Inflammatory macrophage (primary cell): ENCODE results near the gene FITM2.
"Not testable (repeated sequence)": the region's sequence is repeated elsewhere in the genome, so short reads cannot be mapped to it uniquely, and the experiment has no call there.

ENCODE experiments used
- DNase-seq, 2 donors: peaks; one replicate each; pipeline ENCODE4 v3.0.0-alpha.2; 2020 to 2022
- total RNA-seq, 18 experiments: gene quantifications; one replicate each; lab custom pipeline; 2026; ENCODE audit warnings: mixed read lengths in 6 of 18, inconsistent platforms in 2 of 18; lab: John Stamatoyannopoulos, UW

Gene FITM2, protein sequence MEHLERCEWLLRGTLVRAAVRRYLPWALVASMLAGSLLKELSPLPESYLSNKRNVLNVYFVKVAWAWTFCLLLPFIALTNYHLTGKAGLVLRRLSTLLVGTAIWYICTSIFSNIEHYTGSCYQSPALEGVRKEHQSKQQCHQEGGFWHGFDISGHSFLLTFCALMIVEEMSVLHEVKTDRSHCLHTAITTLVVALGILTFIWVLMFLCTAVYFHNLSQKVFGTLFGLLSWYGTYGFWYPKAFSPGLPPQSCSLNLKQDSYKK
- 2.3 to 14.3 (median 10.6) reads per million in 18 experiments for total RNA-seq

DNA sequence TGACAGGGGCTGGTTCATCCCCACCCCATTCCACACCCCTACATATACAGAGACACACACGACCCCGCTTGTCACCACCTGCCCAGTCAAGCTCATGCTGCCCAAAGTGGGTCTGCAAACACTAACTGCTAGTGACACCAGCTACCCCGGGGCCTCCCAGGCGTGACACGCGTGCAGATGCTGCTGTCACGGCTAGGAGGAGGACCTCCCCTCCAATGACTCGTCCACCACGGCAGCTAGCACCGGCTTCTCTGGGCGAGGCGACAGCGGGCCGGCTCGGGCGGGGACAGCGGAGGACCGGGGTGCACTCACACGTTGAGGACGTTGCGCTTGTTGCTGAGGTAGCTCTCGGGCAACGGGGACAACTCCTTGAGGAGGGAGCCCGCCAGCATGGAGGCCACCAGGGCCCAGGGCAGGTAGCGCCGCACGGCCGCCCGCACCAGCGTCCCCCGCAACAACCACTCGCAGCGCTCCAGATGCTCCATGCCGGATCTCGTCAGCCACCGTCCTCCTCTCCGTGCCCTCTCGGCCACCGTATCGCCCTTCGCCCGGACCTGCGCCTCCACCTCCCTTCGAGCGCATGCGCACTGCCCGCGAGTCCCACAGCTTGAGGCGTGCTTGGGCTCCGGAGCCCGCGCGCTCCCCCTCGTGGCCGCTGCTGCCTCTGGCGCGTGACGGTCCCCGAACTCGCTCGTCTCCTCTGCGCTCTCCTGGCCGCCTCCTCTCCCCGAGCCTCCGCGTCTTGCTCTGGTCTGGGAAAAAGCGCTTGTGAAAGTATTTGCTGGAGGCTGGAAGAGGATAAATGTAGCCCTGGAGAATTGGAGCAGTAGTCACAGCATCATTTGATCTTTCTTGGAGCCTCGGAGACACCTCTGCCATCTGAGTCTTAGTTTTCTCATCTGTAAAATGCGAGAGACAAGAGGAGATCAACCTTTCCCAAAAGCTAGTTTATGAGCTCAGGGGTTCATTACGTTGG lies at the start of gene FITM2:
FITM2 (minus strand) TSS at position 539 of the 976 bp plus-strand sequence; CDS start at position 485, 54 bp downstream.
- DNase-seq, result peak; percentile 96 to 98

DNA sequence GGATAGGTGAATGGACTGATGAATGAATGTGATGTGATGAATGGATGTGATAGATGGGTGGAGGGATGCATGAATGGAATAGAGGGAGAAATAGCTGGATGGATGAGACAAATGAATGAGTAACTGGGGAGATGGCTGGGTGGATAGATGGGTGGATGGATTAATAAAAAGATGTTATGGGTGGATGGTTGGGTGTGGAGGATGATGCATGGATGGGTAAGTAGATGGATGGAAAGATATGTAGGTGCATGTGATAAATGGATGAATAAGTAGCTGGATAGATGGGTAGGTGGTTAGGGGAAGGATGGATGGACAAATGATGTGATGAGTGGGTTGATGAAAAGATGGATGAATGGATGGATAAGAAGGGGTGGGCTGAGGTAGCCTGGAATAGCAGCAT lies 49.2 kb upstream of the FITM2 start:
- DNase-seq, result no peak

DNA sequence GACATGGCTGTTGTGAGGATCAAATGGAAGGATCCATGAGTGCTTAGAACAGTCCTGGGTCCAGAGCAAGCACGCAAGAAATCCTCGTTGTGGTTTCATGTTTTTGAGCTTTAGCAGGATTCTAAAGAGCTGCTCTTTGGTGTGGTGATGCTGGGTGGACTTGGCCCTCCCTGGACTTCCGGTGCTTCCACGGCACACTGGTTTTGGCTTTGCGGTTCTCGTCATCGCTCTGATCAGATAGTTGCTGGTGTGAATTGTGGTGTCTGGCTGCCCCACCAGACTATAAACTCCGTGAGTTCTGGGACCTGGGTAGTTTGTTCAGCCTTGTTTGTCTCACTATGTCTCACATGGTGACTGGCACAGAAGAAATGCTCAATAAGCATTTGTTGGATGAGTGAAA lies 47.8 kb upstream of the FITM2 start:
- DNase-seq, result no peak

DNA sequence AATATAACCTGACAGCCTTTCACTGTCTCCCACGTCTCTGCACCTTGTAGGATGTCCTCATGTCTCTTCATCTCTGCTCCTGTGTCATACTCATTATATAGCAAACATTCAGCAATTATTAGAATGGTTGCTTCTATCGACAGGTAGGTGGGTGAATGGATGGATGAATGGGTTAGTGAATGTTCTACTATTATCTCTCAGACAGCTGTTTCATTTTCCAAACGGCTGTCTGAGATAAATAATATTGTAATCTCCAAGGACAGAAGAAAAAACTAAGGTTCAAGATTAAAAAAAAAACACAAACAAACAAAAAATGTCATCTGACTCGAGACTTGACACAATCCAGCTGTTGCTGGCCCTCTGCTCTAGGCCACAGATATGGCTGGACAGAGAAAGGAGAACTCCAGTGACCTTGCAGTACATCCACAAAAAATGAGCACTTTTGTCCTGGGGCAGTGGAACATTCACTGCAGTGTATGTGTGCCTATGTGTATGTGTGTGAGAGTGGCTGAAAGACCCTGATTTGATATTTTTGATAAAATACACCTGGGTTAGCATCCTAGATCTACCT lies 46.6 kb upstream of the FITM2 start:
- DNase-seq, result no peak

DNA sequence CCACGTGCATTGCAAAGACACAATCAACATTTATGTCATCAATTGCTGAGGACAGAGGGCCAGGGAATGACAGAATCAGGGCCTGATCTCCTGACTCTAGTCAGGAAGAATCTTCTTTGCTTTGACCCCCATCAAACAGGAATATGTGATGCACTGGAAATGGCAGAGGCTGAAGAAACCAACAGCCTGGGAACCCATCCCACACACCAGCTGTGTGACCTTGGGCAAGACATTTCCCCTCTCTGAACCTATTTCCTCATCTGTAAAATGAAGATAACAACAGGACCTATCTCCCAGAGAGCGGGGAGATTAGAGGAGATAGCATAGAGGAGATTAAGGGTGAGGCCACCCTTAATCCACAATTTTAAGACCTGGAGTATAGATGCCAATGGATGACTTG lies 46.0 kb upstream of the FITM2 start:
- DNase-seq, result no peak

DNA sequence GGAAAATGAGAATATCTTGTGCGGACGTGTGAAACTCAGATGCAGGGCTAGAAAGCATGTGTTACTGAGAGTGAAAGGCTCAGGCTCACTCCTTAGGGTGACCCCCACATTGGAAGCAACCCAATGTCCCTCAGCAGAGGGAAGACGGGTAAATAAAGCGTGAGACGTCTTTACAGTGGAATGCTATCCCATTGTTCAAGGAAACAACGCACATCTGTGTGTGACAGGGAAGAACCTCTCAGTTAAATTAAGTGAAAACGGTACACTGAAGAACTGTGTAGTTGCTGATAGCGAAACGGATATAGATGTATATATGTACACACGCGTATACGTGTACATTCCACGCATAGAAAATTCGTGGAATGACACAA lies 45.3 kb upstream of the FITM2 start:
- no peak for DNase-seq

DNA sequence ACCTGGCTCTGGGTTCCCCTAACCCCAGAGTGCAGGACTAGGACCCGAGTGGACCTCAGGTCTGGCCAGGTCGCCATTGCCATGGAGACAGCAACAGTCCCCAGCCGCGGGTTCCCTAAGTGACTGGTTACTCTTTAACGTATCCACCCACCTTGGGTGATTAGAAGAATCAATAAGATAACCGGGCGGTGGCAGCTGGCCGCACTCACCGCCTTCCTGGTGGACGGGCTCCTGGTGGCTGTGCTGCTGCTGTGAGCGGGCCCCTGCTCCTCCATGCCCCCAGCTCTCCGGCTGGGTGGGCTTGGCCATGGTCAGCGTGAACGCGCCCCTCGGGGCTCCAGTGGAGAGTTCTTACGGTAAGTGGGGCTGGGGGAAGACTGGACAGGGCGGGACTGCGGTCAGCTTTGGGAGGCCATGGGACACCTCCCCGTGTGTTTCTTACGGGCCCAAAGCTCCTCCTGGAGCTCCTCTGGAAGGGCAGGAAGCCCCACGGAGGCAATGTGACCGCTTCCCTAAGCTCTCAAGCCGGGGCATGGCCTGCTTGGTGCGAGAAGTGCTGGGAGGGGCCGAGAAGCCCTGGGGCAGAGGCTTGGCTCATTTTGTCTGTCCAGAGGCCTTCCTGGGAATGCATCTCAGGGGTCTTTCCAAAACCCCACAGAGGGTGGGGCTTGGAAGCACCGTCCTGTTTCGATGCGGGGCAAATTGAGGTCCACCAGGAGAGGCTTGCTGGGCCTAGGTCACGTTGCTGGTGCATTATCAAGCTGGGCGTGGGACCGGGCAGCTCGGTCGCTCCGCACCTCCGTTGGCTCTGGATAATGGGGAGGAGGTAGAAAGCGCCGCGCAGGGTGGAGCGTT lies 44.7 kb upstream of the FITM2 start, which contains the start of gene HNF4A:
HNF4A (plus strand) TSS at position 202 of the 855 bp plus-strand sequence; CDS start at position 308, 106 bp downstream.
- no peak for DNase-seq

DNA sequence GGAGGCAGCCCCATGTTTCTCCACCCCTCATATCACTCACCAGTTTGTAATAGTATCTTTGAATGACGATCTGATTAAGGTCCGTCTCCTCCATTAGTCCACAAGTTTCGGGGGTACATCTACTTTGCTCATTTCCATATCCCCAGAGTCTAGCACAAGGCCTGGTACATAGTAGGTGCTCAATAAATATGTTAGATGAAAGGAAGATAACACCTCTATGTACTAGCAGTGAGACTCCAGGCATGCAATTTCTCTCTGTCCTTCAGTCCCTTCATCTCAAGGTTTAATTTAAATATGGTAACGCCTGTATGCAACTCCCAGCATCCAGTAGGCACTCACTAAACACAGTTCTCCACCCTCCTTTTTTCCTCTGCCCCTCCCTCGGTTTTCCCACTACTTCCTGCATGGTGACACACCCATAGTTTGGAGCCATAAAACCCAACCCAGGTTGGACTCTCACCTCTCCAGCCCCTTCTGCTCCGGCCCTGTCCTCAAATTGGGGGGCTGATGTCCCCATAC lies 44.0 kb upstream of the FITM2 start:
- no peak for DNase-seq

DNA sequence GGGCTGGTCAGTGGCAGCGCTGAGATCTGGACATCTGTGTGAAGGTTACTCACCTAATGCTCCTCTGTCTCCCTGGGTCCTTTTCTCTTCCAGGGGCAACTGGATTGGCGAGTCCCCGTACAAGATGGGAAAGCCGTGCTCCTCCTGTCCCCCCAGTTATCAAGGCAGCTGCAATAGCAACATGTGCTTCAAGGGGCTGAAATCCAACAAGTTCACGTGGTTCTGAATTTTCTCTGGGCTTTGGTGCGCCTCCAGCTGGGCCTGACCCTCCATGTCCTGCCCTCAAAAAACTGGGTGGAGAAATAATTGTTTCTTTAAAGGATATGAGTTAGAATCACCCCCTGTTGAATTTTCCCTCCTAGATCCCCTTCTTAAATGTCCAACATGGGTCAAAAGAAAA lies 39.6 kb upstream of the FITM2 start:
- DNase-seq, result no peak

DNA sequence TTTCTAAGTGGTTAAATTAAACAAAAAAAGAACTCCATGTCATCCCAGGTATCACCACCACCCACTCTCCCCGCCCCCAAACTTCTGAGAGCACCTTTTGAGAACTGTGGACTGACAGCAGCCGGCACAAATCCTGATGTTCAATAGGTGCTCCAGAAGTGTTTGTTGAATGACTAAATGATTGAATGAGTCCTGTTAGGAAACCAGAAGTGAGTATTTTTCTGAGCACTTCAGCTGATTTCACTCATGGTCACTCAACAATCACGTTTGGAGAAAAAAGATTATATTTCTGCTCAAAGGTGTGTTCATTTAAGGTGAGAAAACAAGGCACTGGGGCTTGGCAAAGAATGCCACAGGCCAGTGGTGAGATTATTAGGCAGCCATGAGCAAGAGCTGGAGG lies 38.3 kb upstream of the FITM2 start:
- no peak for DNase-seq

DNA sequence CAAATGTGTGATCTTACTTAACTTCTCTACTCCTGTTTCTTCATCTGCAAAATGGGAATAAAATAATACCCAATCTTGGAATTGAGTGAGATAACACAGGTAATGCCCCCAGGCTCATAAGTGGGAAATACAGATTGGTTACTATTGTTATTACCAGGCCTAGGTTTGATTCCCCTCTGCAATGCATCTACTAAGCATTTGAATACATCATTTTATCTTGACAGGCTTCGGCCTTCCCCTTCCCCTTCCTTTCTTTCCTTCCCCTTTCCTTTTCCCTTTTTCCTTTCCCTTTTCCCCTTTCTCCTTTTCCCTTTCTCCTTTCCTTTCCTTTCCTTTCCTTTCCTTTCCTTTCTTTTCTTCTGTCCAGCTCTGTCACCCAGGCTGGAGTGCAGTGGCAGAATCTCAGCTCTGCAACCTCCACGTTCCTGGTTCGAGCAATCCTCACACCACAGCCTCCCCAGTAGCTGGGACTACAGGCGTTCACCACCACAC lies 37.2 kb upstream of the FITM2 start:
- DNase-seq, result no peak

DNA sequence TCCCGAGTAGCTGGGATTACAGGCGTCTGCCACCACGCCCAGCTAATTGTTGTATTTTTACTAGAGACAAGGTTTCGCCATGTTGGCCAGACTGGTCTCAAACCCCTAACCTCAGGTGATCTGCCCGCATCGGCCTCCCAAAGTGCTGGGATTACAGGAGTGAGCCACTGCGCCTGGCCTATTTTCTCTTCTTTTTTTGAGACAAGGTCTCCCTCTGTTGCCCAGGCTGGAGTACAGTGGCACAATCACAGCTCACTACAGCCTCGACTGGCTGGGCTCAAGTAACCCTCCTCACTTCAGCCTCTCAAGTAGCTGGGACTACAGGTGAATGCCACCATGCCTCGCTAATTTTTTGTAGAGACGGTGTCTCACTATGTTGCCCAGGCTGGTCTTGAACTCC lies 34.9 kb upstream of the FITM2 start:
- DNase-seq, result not testable (repeated sequence)

DNA sequence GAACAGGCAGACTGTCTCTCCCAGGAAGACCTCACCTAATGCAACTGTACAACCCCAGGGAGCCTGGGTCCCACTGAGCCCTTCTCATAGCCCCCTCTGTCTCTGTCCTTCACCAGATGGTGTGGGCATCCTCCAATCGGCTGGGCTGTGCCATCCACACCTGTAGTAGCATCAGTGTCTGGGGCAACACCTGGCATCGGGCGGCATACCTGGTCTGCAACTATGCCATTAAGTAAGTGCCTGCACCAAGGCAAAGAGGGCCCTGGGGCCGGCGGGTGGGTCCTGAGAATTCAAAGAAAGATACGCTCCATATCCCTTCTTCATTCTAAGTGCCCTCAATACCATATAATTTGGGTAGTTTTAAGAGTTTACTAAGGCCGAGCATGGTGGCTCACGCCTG lies 34.1 kb upstream of the FITM2 start:
- DNase-seq, result no peak

DNA sequence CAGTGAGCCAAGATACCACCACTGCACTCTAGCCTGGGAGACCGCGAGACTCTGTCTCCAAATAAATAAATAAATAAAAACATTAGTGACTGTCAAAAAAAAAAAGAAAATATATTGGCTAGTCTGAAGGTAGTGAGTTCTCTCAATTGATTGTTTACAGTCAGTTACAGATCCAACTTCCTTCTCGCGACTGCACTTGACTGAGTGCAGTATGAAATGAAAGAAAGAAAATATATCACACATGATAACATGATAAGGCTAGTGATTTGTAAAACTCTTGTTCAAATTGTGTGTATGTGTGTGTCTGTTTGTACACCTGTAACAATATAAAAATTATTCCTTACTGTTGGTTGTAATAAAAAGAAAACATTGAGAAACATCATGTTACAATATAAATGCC lies 33.7 kb upstream of the FITM2 start:
- no peak for DNase-seq

DNA sequence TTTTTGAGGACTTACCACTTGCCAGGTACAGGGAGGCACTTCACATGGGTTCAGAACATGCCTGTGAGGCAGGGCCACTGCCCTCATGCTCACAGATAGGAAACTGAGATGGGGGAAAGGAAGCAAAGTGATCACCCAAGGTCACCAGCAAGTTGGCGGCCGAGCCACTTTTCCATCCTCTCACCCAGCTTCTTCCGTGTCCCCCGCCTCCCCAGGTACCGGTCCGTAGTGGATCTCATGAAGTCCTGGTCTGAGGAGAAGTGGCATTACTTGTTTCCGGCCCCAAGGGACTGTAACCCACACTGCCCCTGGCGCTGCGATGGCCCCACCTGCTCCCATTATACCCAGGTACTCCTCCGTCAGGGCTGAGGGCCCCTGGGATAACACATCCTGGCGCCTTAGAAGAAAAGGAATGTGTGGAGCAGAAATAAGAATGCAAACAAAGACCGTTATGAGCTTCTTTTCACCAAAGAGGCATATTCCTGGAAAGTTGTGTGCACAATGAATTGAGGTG lies 32.2 kb upstream of the FITM2 start:
- no peak for DNase-seq

DNA sequence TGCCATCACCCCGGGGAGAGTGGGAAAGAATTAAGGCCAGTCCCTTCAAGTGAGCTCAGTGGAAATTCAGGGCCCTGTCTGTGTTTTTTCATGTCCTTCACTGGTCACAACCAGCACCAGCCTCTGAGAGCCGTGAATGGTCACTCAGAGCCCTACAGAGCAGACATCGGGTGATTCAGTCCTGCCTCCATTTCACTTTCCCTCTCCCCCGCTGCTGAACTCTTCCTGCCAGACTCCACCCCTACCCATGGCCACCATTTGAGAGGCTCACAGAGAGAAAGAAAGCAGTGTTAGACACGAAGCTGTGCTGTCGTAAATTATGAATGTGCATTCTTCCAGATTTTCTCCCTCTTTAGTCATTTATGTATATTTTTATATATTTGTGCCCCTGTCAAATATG lies 31.2 kb upstream of the FITM2 start:
- no peak for DNase-seq

DNA sequence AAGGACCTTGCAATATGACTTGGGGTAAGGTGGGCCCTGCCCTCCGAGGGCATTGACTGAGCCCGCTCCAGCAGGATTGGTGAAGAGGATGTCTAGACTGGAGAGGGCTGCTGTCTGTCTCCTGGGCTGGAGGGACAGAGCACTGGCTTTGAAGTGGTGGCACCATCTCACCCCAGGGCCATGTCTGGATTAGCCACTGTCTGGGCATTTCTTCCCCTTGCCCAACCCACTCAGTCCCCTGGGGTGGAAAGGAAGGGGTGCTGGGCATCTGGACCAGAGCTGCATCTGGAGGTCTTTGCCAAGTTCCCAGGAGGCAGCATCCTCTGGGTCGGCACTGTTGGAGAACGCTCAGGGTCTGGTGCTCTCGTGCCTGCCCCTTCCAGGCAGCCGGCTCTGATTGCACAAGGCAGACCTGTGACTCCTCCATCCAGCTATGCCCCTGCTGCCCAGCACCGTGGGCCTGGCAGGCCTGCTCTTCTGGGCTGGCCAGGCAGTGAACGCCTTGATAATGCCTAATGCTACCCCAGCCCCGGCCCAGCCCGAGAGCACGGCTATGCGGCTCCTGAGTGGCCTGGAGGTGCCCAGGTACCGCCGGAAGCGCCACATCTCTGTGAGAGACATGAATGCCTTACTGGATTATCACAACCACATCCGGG lies 25.9 kb upstream of the FITM2 start, which contains the start of gene R3HDML:
R3HDML (plus strand) TSS at position 319 of the 656 bp plus-strand sequence; CDS start at position 434, 115 bp downstream.
- no peak for DNase-seq

DNA sequence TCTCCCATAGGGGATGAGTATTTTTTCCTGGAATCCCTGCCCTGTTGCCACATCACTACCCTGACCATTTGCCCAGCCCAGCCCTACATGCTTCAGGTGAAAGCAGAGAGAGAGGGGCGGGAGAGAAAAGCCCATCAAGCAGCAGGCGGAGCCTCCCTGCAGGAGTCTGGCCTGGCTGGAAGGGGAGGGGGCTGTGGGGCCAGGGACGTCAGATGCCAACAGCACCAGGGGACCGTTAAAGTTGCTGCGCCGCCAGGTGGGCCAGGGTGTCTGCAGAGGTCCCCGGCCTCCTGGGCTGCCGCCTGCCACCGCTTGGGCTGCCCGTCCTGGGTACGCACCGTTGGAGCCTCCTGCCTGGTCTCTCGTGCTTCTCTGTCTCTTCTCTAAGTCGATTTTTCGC lies 25.1 kb upstream of the FITM2 start:
- no peak for DNase-seq

DNA sequence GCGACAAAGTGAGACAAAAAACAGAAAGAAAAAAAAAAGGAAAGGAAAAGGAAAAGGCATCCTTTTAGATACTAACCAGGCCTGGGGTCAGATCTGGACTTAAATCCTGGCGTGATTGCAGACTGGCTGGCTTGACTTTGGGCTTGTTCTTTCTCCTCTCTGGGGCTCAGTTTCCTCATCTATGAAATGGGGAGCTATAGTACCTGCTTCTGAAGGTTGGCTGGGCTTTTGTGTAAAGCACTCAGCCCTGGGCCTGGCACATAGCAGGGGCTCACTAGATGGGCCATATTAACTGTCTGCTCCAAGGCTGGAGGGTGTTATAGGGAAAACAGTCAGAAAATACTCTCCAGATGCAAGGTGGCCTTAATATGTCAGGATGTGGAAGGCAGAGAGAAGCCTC lies 24.7 kb upstream of the FITM2 start:
- no peak for DNase-seq

DNA sequence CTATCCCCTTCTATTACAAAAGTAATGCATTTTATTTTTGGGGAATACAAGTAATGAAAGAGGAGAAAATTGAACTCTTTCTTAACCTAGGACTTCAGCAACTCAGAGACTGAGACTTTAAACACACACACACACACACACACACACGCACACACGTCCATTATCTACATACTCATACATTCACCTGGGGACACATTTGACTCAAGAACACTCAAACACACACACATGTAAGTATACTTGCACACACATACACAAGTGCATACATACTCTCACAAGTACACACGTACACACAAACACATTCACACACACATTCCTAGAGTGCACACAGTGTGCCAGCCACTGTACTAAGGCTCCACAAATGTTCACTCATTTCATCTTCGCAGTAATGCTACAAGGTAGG lies 23.7 kb upstream of the FITM2 start:
- DNase-seq, result no peak

DNA sequence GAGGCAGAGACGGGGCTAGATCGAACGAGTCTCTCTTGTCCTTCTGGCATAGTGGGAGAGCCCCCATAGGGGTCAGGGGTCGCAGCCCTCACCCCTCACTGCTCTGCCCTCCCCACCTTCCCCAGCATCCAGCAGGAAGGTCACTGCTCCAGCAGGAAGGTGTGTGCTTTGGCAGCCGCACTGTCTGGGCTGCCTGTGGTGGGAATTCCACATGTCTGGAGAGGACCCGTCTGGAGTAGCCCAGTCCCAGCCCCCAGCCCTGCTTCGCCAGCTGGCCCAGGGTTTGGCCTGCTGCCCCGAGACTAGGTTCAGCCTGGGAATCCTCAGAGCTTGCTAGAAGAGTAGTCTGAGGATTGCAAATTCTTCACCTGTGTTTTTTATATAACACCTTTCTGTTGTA lies 23.3 kb upstream of the FITM2 start:
- DNase-seq, result no peak
